GM12865 (cell line): ENCODE data around the gene LCNL1.

Source experiments
- DNase-seq: peaks from one replicate; pipeline ENCODE4 v3.0.0; 2010; ENCODE audit warnings: low read depth
- H3K4me3 ChIP-seq: 2 replicates; pipeline ENCODE4 v1.5.1; 2011; ENCODE audit warnings: mild to moderate bottlenecking, low read depth, low read length, control low read depth
- CTCF ChIP-seq: IDR thresholded peaks from 2 replicates; pipeline ENCODE4 v1.5.1; 2011; ENCODE audit warnings: low read length, control low read depth, low read depth, inconsistent platforms; ENCODE audit not compliant: insufficient read depth; ENCODE audit errors: missing control alignments

LCNL1 gene

DNA sequence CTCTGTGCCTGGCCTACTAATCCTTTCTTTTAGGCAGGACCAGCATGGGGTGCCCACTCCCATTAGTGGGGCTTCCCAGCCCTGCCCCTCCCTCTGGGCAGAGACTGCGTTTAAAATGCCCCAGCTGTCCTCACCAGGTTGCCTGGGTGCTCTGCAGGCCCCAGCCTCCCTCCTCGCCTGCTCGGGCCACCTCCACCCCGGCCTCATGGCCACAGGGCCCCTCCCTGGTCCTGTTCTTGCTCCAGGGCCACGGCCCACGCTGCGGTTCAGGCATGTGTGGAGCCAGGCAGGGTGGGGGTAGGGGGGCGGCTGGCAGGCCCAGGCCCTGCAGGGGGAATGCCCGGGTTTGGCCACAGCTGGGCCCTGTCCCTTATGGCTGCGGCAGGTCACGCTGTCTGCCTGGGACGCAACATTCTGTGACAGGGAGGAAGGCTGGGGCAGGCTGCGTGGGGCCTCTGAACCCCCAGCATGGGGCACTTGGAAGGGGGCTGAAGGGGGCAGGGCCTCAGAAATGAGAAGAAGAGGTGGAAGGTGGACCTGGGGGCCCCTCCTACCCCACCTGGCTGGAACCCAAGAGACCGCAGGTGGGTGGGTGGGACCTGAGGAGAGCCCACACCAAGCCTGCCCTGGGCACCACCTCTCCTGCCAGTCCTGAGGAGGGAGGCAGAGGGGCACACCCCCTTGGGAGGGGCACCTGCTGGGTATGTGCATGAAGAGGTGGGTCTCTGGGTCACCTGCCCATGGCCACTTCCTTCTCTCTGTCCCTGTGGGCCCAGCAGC, 31.1 kb upstream of the LCNL1 start, which contains the start of gene LCN12:
Gene LCN12, plus strand, starts transcription at position 733 of the 780 bp plus-strand sequence. CDS start 55 bp downstream, outside the sequence.
- H3K4me3 ChIP-seq: no peak within 1 kb of the TSS
- TF ChIP-seq CTCF: no peak
- DNase-seq: no peak

GRCh38 chr9:136952321-136952850, 30.4 kb upstream of the LCNL1 start:
- H3K4me3 ChIP-seq: no peak overlapping the region
- no peak for TF ChIP-seq CTCF
- no peak for DNase-seq

DNA sequence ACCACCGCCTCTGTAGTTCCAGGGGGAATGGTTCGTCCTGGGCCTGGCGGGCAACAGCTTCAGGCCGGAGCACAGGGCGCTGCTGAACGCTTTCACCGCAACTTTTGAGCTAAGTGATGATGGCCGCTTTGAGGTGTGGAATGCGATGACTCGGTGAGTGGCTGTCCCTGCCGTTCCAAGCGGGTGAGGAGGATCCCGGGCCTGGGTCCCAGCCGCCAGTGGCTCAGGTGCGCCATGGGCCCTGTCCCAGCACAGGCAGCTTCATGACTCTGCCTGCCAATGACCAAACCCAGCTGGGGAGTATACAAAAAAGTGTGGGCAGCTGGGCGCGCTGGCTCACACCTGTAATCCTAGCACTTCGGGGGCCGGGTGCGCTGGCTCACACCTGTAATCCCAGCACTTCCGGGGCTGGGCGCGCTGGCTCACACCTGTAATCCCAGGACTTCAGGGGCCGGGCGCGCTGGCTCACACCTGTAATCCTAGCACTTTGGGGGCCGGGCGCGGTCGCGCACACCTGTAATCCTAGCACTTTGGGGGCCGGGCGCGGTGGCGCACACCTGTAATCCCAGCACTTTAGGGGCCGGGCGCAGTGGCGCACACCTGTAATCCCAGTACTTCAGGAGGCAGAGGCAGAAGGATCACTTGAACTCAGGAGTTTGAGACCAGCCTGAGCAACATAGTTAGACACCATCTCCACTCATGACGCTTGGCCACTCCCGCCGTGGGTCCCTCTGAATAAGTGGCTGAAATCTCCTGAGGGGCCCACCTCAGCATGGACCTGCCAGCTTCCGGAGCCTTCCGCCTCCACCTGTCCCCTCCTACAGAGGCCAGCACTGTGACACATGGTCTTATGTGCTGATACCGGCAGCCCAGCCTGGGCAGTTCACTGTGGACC, 29.7 kb upstream of the LCNL1 start:
- DNase-seq: no peak
- TF ChIP-seq CTCF: no peak
- no peak overlapping the region for H3K4me3 ChIP-seq

DNA sequence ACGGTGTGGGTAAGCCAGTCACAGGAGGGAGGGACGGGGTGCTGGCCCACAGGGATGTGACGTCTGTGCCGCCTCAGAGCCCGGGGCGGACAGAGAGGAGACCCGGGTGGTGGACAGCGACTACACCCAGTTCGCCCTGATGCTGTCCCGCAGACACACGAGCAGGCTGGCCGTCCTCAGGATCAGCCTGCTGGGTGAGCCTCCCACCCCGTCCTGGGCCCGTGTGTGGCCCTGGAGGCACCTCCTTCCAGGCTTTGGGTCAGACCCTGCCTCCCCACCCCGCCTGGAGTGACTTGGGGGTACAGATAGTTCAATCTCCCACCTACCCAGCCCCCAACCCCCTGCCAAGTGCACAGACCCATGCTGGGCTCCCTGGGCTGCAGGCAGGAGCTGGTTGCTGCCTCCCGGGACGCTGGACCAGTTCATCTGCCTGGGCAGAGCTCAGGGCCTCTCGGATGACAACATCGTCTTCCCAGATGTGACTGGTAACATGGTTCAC, 29.0 kb upstream of the LCNL1 start:
- H3K4me3 ChIP-seq: no peak overlapping the region
- DNase-seq: no peak
- TF ChIP-seq CTCF: no peak

GRCh38 chr9:136954270-136955083, 28.3 kb upstream of the LCNL1 start:
- no peak for TF ChIP-seq CTCF
- no peak for DNase-seq
- H3K4me3 ChIP-seq: no peak overlapping the region
